Effector memory CD8-positive, alpha-beta T cell (primary cell): ENCODE results near the gene MGAT4A.
"Not testable (repeated sequence)": the region's sequence is repeated elsewhere in the genome, so short reads cannot be mapped to it uniquely, and the experiment has no call there.

ENCODE experiments used
- ATAC-seq: fragments of 150-1000 bp; cut with Tn5 transposase; replicated peaks from 2 replicates; pipeline ENCODE4 v1.10.0; 2021; ENCODE audit warnings: mild to moderate bottlenecking, moderate library complexity
- DNase-seq, 3 experiments: peaks; one replicate each; pipeline ENCODE4 v3.0.0; 2021
- H3K27ac Mint-ChIP-seq, 2 donors: one replicate each; pipeline ENCODE4 v1.8.0; 2022; ENCODE audit warnings: mild to moderate bottlenecking in 2 of 2, mixed read lengths in 2 of 2, moderate library complexity in 2 of 2
- H3K27me3 Mint-ChIP-seq, 2 donors: one replicate each; pipeline ENCODE4 v1.8.0; 2022; ENCODE audit warnings: mixed read lengths in 2 of 2
- H3K36me3 Mint-ChIP-seq: one replicate; pipeline ENCODE4 v1.8.0; 2022; ENCODE audit warnings: mild to moderate bottlenecking, moderate library complexity, mixed read lengths; ENCODE audit not compliant: insufficient read depth
- H3K4me1 Mint-ChIP-seq, 2 donors: one replicate each; pipeline ENCODE4 v1.8.0; 2022; ENCODE audit warnings: low read depth in 2 of 2, mixed read lengths in 2 of 2
- H3K4me3 Mint-ChIP-seq, 2 donors: one replicate each; pipeline ENCODE4 v1.8.0; 2022; ENCODE audit warnings: mild to moderate bottlenecking in 2 of 2, mixed read lengths in 2 of 2, moderate library complexity in 2 of 2
- H3K9me3 Mint-ChIP-seq, 2 donors: one replicate each; pipeline ENCODE4 v1.8.0; 2022; ENCODE audit warnings: mixed read lengths in 2 of 2

The MGAT4A gene

DNA sequence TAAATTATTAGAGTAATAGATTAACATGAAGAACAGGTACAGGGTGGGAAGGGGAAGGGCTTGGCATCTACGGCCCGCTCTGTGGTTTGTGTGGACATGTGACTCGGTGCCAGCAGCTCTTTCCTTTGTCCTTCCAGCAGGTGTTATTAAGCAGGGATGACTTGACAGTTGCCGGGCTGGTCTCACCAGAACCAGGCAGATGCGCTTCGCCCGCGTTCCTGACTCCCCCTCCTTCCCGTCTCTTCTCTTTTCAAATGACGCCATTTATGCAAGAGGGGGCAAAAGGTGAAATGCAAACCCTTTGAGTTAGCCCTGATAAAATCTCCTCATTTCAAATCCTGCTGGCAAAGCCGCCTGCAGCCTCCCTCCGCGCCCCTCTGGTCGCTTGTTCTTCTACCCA lies 38.9 kb upstream of the MGAT4A start:
- no peaks in the 10 kb centered on the region for H3K9me3 Mint-ChIP-seq
- no peak for DNase-seq

DNA sequence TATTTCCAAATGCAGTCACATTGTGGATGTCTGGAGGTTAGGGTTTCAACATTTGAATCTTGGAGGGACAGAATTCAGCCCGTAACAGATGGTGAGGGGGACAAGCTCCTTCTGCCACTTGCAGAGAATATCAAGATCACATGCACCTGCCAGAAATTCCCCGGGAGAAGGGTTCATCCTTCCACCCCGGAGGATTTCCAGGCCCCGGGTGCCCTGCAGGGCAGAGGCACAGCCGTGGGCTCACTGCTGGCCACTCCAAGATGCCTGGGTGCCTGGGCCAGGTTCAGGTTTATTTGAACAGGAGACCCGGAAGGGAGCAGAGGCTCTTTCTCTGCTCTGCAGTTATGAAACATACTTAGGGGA lies 38.2 kb upstream of the MGAT4A start:
- DNase-seq = no peak
- no peak for ATAC-seq
- Mint-ChIP-seq H3K4me1 (peaks cover 62 to 67% of the 10 kb centered on the region in 2 donors), H3K4me3 (peak overlapping the region; percentile 69 to 86), H3K9me3 (no peaks in the 10 kb centered on the region), H3K27me3 (no peaks in the 10 kb centered on the region), H3K36me3 (peaks cover 32% of the 10 kb centered on the region), H3K27ac (peak overlapping the region; percentile 94 to 97)

More for the DNA sequence above, 38.9 kb upstream of the MGAT4A start:
- no peak for ATAC-seq
- Mint-ChIP-seq H3K4me1 (peaks cover 65 to 68% of the 10 kb centered on the region in 2 donors), H3K36me3 (peaks cover 32% of the 10 kb centered on the region), H3K27me3 (no peaks in the 10 kb centered on the region), H3K4me3 (peak overlapping the region; percentile 82 to 86), H3K27ac (peak overlapping the region; percentile 94 to 97)

DNA sequence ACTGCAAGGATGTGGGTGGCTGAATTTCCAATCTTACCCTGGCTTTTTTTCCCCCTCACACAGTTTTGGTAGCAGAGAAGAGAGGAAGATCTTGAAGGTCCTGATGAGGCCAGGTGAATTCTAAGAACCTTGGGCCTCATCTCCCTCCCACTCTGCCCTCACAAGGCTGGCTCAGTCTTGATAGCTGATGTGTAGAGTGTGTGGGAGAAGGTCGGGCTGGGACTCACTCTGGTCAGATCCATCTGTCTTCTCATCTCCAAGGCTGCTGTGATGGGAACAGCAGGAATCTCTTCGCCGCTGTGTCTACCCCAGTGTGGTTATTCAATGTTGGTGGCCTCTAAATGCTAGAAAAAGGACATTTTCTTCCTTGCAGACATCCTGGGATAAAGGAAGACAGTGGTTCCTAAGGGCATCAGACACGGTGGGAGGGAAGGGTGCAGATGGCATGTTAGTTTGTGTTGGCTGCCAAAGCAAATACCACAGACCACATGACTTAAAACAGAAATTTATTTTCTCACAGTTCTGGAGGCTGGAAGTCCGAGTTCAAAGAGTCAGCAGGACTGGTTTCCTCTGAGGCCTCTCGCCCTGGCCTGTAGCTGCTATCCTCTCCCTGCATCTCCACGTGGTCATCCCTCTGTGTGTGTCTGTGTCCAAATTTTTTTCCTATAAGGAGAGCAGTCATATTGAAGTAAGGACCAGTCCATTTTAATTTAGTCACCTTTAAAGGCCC lies 37.6 kb upstream of the MGAT4A start:
- H3K4me1 Mint-ChIP-seq = peaks cover 63 to 65% of the 10 kb centered on the region in 2 donors
- H3K27me3 Mint-ChIP-seq = no peaks in the 10 kb centered on the region
- peak overlapping the region; percentile 69 to 86 for H3K4me3 Mint-ChIP-seq
- H3K9me3 Mint-ChIP-seq = no peaks in the 10 kb centered on the region
- peak overlapping the region; percentile 94 to 97 for H3K27ac Mint-ChIP-seq
- peaks cover 32% of the 10 kb centered on the region for H3K36me3 Mint-ChIP-seq
- no peak for DNase-seq
- no peak for ATAC-seq

DNA sequence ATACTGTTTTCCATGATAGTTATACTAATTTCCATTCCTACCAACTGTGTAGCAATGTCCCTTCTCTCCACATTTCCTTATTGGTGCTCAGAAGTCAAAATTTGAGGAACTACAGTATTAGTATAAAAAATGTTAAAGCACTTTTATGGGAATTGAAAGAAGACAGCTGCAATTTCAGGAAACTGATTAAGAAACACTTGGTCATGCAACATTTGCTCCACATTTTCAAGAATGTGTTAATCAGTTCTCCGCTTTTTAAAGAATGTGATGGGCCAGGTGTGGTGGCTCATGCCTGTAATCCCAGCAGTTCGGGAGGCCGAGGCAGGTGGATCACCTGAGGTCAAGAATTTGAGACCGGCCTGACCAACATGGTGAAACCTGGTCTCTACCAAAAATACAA lies 33.6 kb upstream of the MGAT4A start:
- peaks cover 7% of the 10 kb centered on the region for H3K36me3 Mint-ChIP-seq
- peaks cover 47 to 55% of the 10 kb centered on the region in 2 donors for H3K4me1 Mint-ChIP-seq
- H3K4me3 Mint-ChIP-seq = no peak overlapping the region
- ATAC-seq (no peak), DNase-seq (no peak)
- H3K27me3 Mint-ChIP-seq = no peaks in the 10 kb centered on the region
- peak overlapping the region in 1 of 2 donors; percentile 52 for H3K27ac Mint-ChIP-seq
- no peaks in the 10 kb centered on the region for H3K9me3 Mint-ChIP-seq

DNA sequence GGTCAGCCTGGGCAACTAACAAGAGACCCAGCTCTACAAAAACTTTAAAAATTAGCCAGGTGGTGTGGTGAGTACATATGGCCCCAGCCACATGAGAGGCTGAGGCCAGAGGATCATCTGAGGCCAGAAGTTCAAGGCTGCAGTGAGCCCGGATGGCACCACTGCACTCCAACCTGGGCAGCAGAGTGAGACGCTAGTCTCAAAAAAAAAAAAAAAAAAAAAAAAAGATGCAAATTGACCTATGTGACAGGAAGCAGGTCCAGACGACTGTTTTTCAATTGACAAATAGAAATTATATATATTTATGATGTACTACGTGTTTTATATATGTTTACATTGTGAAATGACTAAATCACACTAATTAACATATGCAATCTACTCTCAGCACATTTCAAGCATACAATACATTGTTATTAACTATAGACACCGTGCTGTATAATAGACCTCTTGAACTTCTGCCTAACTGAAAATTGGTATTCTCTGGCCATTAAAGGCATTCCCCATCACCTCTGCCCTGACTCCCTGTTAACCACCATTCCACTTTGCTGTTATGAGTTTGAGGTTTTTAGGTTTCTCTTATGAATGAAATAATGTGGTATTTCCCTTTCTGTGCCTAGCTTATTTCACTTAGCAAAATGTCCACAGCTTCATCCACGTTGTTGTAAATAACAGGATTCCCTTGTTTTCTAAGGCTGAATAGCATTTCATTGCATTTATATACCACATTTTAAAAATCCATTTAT lies 32.4 kb upstream of the MGAT4A start:
- no peak for DNase-seq
- Mint-ChIP-seq H3K27ac (no peak overlapping the region), H3K36me3 (peaks cover 7% of the 10 kb centered on the region), H3K27me3 (no peaks in the 10 kb centered on the region), H3K9me3 (no peaks in the 10 kb centered on the region), H3K4me1 (peaks cover 40 to 52% of the 10 kb centered on the region in 2 donors), H3K4me3 (no peak overlapping the region)
- ATAC-seq = no peak

DNA sequence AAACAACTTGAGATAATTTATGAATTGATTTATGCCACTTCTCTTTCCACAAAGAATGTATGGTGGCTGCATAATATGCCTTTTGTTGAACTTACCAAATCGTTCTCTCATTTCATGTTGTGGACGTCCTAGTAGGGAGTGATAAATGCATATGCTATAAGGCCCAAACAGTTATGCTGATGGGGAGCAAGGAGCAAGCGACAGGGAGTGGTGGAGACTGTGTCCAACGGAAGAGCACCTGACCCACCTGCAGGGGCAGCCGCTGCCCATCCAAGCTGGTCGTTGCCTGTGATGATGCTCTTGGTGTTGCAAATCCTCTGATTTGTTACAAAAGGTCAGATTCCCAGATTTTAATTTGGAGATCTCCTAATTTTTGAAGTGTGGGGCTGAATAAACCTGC lies 31.0 kb upstream of the MGAT4A start:
- Mint-ChIP-seq H3K27me3 (no peaks in the 10 kb centered on the region), H3K4me3 (peak overlapping the region in 1 of 2 donors; percentile 11), H3K9me3 (no peaks in the 10 kb centered on the region), H3K27ac (peak overlapping the region; percentile 19 to 96), H3K4me1 (peaks cover 47 to 55% of the 10 kb centered on the region in 2 donors), H3K36me3 (peaks cover 12% of the 10 kb centered on the region)
- ATAC-seq (no peak), DNase-seq (no peak)

DNA sequence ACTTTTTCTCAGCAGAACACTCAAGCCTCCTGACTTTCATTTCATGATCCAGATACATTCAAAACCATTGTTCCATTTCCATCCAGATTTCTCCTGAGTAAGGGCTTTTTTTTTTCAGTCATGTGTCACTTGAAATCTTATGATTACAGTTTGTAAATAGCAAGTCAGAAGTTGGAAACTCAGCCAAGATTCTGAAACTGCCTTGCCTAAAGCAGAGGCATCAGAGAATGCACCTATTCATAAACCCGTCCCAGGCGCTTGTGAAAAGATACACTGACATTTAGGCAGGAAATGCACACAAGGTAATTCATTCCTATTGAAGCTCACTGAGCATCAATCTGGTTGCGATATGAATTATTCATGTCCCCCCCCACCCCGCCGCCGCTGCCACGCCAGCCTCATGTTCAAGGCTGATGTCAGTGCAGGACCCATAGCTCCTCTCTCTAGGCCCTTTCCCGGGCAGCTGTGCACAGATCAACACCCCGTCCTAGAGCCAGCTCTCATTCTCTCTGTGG lies 30.4 kb upstream of the MGAT4A start:
- H3K4me3 Mint-ChIP-seq = peak overlapping the region in 1 of 2 donors; percentile 11
- H3K36me3 Mint-ChIP-seq = peaks cover 12% of the 10 kb centered on the region
- DNase-seq = no peak
- peaks cover 41 to 50% of the 10 kb centered on the region in 2 donors for H3K4me1 Mint-ChIP-seq
- H3K9me3 Mint-ChIP-seq = no peaks in the 10 kb centered on the region
- H3K27me3 Mint-ChIP-seq = no peaks in the 10 kb centered on the region
- ATAC-seq = no peak
- H3K27ac Mint-ChIP-seq = peak overlapping the region; percentile 19 to 96

DNA sequence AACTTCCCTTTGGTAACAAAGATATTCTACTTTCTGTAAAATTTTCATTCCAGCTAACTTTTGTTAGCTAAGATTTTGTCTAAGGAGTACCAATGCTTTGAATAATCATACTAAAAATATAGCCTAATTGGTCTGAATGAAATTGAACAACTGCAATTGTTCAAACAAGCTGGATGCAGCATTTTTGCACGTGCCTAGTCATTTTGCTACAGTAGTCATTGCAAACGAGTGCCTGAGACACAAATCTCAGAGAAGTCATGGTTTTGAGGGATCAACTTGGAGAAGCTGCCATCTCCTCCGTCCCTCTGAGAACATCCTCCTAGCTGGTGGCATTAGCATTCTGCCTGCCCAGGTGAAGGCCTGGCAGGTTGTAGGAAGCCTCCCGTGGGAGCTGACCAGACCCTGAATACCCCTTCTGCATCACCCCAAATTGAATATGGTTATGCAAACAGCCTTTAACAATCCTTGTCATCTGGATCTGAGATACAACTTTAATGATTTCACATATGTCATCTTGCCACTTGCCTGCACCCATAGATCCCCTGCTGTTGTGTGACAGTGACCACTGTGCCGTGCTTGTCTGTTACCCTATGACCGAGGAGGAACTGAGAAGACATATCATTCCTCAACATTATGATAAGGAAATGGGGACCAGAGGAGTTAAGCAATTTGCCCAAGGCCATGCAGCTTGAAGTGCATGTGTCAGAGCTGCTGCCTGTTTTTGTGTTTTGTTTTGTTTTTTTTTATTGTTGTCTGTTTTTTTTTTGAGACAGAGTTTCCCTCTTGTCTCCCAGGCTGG lies 29.1 kb upstream of the MGAT4A start:
- H3K27ac Mint-ChIP-seq = peak overlapping the region; percentile 91 to 96
- peaks cover 5% of the 10 kb centered on the region for H3K36me3 Mint-ChIP-seq

DNA sequence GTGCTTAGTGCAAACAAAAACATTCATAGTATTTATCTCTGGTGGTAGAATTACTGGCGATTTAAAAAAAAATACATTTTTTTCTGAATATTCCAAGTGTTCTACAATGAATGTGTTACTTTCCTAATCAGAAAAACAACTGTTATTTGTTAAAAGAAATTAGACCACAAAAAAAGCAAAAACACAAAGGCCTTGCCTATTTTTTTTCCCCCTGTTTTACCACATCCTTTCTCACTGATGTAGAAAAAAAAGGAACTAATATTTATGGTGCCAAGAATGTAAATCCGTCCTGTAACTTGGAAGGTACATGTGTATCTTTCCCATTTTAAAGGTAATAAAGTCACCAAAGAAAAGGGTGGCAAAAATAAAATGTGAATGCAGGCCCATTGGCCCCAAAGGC lies 28.4 kb upstream of the MGAT4A start:
- Mint-ChIP-seq H3K4me3 (peak overlapping the region; percentile 64 to 82), H3K27ac (peak overlapping the region; percentile 91 to 96), H3K36me3 (peaks cover 5% of the 10 kb centered on the region), H3K27me3 (no peaks in the 10 kb centered on the region), H3K4me1 (peaks cover 35 to 50% of the 10 kb centered on the region in 2 donors), H3K9me3 (no peaks in the 10 kb centered on the region)
- ATAC-seq (peak; percentile 14), DNase-seq (no peak)

More for the DNA sequence above, 29.1 kb upstream of the MGAT4A start:
- Mint-ChIP-seq H3K9me3 (no peaks in the 10 kb centered on the region), H3K4me1 (peaks cover 35 to 50% of the 10 kb centered on the region in 2 donors), H3K27me3 (no peaks in the 10 kb centered on the region), H3K4me3 (peak overlapping the region; percentile 64 to 82)
- ATAC-seq (no peak), DNase-seq (no peak)

DNA sequence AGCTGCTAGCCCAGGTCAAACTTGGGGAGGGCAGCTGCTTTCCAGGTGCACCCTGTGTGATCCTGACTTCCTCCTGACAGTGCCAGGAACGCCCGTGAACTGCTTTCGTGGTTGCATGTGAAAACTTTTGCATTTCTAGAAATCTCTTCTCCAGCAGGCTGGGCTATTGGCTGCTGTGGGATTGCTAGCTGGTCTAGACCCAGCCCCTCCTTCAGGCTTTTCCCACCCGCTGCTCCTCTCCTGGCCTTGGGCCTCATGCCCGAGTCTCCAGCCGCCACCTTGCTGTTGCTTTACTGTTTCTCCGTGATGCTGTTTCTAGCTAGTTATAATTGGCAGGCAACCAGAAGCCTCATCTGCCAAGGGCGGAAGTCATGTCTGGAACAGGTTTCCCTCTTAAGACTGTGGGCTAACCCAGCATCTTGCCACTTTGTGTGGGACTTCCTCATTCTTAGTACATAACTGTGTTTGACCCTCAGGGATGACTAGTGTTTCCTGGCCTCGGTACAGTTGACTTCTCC lies 27.0 kb upstream of the MGAT4A start:
- Mint-ChIP-seq H3K27me3 (no peaks in the 10 kb centered on the region), H3K27ac (peak overlapping the region; percentile 96 to 99), H3K4me1 (peaks cover 31 to 44% of the 10 kb centered on the region in 2 donors), H3K4me3 (peak overlapping the region; percentile 82), H3K9me3 (no peaks in the 10 kb centered on the region), H3K36me3 (peaks cover 5% of the 10 kb centered on the region)
- DNase-seq (peak; percentile 44 to 51 (median 51)), ATAC-seq (peak; percentile 94)

DNA sequence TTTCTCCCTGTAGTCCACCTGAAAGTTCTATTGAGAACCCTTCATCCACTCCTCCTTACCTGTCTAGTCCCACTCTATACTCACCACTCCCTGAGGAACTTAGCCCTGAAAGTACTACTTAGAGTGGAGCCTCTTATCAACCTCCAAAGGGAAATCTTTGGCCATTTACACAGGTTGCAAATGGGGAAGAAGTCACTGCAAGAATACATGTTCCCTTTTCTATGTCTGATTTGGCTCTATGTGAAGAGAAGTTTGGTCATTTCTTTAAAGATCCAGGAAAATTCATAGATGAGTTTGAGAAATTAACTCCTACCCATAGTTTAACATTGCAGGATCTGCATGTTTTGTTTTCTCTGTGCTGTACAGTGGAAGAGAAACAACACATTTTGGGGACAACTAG lies 22.9 kb upstream of the MGAT4A start:
- ATAC-seq = no peak
- Mint-ChIP-seq H3K9me3 (no peaks in the 10 kb centered on the region), H3K4me3 (no peak overlapping the region), H3K27ac (no peak overlapping the region), H3K36me3 (peaks cover 5% of the 10 kb centered on the region), H3K27me3 (peaks cover 0 to 5% of the 10 kb centered on the region in 2 donors), H3K4me1 (peaks cover 19 to 21% of the 10 kb centered on the region in 2 donors)
- DNase-seq = no peak

DNA sequence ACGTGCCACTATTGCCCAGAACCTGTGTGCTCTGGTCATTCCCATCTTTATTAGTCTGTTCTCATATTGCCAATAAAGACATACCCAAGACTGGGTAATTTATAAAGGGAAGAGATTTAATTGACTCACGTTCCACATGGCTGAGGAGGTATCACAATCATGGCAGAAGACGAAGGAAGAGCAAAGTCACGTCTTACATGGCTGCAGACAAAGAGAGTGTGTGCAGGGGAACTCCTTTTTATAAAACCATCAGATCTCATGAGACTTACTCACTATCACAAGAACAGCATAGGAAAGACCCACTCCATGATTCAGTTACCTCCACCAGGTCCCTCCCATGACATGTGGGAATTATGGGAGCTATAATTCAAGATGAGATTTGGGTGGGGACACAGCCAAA lies 21.8 kb upstream of the MGAT4A start:
- not testable (repeated sequence) for DNase-seq, H3K27me3 Mint-ChIP-seq, H3K36me3 Mint-ChIP-seq, H3K27ac Mint-ChIP-seq, ATAC-seq, H3K9me3 Mint-ChIP-seq, H3K4me3 Mint-ChIP-seq
- peaks cover 16% of the 10 kb centered on the region in 2 donors for H3K4me1 Mint-ChIP-seq

DNA sequence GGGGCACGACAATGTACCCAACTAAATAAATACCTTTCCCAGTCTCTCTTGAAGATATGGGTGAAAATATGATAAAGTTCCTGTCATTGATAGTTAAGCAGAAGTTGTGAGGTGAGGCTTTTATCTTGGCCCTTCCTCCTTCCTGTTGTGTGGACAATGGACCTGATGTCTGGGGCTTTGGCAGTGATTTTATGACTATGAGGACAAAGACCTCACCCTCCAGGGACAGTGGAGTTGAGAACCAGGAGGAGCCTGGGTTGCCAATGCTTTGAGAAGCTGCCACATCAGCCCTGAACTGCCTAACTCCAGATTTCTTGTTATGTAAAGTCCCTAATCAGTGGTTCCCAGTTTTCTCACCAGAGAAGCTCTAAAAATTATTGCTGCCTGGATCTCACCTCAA lies 20.8 kb upstream of the MGAT4A start:
- peaks cover 8 to 9% of the 10 kb centered on the region in 2 donors for H3K4me1 Mint-ChIP-seq
- no peak for ATAC-seq
- H3K27ac Mint-ChIP-seq = no peak overlapping the region
- H3K36me3 Mint-ChIP-seq = no peaks in the 10 kb centered on the region
- no peak overlapping the region for H3K4me3 Mint-ChIP-seq
- no peaks in the 10 kb centered on the region for H3K9me3 Mint-ChIP-seq
- DNase-seq = no peak
- H3K27me3 Mint-ChIP-seq = peaks cover 0 to 7% of the 10 kb centered on the region in 2 donors
